SW480 (cell line): Measurements from ENCODE around the gene DAB2IP.
A peak's percentile ranks its signal among the peaks of the same experiment; 100 is the strongest.

Experiments
- DNase-seq: peaks from one replicate; pipeline ENCODE4 v3.0.0-alpha.2; 2016; ENCODE audit warnings: low spot score

DAB2IP gene

GRCh38 chr9:121744687-121745395, 93.4 kb downstream of the DAB2IP start:
- no peak for DNase-seq

DNA sequence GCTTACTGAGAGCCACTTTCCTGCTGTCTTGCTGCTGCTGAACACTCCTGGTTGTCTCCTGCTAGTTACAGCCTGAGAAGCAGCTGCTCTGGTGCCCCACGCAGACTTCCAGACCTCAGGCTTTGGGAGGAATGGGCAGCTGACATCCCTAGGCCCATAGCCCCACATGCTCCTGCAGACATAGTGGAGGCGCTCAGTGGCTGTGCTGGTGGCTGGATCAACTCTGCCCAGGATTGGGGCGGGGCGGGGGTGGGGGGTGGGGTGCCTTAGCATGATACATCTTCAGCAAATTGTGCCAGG, 93.9 kb downstream of the DAB2IP start:
- no peak for DNase-seq

DNA sequence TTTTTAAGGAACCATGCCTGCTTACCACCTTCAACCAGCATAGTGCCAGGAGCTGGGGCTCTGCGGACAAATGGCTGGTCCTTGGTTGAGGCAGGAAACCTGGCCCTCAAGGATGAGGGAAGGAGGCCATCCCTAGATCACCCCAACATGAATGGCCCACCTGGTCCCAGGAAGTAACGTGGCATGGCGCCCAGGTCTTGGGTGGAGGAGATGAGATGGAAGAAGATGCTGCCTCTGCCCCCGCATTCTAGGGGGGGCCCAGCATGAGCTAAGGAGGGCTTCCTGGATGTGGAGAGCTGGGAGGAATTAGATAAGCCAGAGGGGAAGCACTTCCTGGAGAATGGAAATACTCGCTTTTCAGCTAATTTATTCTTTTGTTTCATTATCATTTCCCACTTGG, 95.0 kb downstream of the DAB2IP start:
- no peak for DNase-seq

GRCh38 chr9:121746866-121747265, 95.4 kb downstream of the DAB2IP start:
- no peak for DNase-seq

- DNase-seq, result no peak
Measured at GRCh38 chr9:121748074-121748473, 96.6 kb downstream of the DAB2IP start.

- DNase-seq, result peak; percentile 14
Measured at GRCh38 chr9:121748727-121749423, 97.4 kb downstream of the DAB2IP start.

DNA sequence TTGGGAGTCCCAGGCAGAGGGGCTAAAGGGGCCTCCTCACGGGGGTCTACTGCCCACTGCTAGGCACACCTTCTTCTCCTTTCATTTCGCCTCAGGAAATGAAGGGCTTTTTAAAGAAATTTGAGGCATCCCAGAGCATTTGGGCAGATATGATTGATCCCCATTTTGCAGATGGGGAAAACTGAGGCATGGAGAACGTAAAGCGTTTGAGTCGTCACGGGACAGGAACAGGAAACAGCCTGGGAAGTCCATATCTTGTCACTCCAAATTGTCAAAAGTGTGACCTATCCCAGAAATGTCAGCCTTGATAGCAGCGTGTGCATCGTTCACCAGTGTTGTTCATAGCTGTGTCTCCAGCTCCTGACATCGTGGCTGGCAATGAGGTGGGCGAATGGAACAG, 98.2 kb downstream of the DAB2IP start:
- no peak for DNase-seq

- peak; percentile 22 for DNase-seq
Measured at GRCh38 chr9:121750259-121750714, 98.9 kb downstream of the DAB2IP start.

DNA sequence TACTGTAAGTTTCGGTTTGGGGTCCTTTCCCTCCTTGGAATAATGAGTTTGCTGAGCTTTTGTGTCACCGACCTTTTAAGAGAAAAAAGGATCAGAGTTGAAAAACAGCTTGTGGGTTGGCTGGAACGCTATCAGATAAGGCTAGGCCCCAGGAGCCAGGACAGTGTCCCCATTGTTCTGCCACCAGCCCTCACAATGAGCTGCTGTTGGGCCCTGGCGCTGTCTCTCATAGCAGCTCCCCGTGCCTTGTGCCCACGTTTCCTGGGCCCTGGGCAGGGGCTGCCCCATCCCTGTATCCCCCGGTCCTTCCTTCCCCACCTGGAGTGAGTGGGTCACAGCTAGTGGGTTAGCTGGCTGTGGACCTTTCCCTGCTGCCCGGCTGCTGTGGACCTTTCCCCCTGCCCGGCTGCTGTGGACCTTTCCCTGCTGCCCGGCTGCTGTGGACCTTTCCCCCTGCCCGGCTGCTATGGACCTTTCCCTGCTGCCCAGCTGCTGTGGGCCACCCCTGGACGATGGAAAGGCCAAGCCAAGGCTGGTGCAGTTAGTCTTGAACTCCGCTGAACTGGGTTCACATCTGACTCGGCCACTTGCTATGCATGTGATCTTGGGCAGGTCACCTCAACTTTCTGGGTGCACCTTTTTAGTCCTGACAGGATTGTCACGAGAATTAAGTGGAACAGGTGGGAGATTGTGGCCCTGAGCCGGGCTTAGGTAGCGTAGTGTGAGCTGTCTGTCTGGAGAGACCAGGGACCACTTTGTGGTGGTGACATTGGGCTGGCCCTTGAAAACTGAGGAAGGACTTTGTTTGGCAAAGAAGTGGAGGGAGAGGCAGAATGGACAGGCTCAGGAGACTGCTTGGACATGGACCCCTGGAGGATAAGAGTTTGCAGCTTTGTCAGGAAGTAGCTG, 99.5 kb downstream of the DAB2IP start:
- DNase-seq, result peak; percentile 84

DNA sequence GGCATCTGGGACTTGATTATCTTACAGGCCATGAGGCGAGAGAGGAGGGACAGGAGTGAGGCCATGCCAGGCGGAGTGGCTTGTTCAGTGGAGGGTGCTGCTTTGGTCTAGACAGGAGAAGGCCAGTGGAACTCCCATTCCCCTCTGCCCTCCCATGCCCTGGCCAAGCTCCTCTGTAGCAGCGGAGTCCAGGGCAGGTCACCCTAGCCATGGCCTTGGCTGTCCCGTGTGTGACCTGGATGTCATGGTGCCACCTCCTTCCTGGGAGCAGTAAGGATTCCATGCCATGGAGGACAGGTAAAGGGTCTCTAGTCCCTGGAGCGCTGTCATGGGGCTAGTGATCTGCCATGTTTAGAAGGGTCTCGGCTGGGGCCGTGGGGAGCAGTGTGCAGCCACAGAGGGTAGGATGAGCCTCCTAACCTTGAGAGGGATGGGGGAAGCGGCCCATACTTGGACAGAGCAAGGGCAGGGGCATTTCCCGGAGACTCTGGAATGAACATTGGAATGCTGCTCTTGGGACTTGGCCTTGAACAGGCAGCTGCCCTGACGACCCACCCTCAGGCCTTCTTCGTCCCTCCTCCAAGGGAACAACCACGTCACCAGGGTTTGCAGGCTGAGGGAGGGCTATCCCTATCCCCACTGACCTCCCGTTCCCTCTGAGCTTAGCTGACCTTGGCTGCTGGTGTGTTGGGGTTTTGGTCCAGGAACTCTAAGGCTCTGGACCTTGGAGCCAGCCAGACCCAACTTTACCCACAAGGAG, 100.4 kb downstream of the DAB2IP start:
- no peak for DNase-seq

DNA sequence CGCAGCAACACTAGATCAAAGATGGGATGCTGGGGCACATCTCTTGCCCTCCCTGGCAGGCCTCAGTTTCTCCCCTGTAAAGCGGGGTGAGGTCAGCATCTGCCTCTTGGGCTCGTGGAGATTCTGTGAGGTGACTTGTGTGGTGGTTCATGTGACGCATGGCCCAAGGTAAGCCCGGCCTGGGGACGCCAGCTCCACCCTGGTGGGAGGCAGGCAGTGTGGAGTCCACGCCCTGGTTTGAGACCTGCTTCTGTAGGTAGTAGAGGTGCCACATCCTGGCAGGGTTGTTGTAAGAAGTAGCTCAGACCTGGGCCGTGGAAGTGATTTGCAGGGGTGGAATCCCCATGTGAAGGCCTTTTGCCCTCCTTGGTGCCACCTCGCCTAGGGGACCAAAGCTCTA, 101.5 kb downstream of the DAB2IP start:
- DNase-seq, result no peak

GRCh38 chr9:121753802-121754654, 102.6 kb downstream of the DAB2IP start:
- no peak for DNase-seq

DNA sequence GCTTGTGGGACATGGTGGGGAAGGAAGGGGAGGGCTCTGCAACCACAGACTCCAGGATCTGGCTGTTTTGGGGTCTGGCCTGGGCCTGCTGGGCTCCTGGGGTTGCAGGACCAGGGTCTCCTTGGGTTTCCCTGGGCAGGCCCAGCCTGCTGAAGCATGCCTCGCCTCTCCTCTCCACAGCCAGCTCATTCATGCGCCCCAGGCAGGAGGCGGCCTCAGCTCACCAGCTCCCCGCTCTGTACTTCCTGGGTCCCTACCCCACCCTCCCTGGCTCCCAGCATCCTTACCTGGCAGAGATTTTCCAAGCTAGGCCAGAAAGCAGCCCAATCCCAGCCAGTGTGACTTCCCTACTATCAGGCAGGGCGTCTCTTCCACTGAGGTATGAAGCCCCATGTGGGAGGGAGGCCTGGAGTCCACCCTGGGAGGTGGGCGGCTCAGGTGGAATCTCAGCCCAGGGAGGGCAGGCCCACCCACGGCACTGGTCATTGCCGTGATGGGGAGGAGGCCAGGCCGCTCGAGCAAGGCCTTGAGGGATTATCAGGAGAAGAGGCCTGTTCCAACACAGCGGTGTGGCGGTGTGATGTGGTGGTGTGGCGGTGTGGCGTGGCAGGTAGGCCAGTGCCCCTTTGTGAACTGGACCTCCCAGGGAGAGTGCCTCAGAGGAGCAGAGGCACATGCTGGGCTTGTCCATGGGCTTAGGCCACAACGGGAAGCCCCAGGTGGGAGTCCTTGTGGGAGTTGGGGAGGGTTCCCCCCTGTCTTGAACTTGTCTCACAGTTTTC, 103.4 kb downstream of the DAB2IP start:
- no peak for DNase-seq

DNA sequence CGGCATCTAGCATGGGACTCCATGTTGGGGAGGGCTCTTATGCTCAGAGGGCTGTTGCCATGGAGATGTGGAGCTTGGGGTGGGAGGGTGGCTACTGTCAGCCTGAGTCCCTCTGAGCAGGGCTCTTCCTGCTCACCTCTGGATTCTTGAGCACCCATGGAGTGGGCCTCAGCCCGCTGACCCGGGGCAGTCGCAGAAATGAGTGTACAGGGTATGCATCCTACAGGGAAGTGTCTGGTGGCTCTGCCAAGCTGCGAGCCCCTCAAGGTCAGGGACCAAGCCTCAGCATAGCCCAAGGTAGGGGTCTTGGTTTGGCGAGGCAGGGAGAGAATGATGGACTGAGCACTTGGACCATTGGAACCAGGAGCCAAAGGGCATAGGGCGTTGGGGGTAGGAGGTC, 104.1 kb downstream of the DAB2IP start:
- no peak for DNase-seq

DNA sequence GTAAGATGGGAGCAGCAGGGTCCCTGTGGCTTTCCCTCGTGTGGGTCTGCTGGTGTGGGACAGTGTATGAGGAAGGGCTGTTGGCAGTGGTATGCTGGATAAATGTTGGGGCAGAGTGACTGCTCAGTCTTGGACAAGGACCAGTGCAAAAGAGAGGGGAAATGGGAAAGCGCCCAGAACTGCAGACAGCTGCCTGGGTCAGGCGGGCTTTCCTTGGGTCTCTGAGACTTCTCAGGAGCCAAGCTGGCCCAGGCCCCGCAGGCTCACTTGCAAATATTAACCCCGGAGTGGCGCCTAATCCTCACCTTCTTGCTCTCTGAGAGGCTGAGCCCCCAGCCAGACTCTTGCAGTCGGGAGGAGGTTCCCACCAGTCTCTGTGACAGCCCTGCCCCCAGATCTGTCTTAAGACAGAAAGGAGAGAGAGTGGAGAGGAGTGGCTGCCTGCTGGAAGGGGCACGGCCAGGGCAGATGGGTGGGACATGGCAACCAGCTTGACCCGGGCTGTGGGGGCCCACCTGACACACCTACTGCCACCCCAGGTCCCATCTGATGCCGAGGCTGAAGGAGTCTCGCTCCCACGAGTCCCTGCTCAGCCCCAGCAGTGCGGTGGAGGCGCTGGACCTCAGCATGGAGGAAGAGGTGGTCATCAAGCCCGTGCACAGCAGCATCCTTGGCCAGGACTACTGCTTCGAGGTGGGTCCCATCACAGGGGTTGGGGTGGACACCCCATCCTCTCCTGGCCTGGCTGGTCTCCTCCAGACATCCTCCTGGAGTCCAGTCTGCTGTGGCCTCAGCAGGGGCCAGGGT, 105.2 kb downstream of the DAB2IP start:
- no peak for DNase-seq

GRCh38 chr9:121757281-121757585, 105.8 kb downstream of the DAB2IP start:
- DNase-seq, result no peak

DNA sequence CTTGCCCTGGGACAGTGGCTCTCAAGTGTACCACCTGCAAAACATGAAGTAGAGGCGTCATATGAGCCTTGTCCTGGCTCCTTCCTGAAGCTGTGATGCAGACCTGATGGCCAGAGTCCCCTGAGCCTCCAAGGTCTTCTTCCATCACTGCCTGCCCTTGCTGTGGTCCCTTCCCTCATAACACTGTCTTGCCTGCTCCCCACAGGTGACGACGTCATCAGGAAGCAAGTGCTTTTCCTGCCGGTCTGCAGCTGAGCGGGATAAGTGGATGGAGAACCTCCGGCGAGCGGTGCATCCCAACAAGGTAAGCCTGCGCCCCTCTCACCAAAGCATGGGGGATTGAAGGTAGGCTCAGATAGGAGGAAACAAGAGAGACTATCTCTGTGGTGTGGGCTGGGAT, 107.3 kb downstream of the DAB2IP start:
- DNase-seq, result no peak

DNA sequence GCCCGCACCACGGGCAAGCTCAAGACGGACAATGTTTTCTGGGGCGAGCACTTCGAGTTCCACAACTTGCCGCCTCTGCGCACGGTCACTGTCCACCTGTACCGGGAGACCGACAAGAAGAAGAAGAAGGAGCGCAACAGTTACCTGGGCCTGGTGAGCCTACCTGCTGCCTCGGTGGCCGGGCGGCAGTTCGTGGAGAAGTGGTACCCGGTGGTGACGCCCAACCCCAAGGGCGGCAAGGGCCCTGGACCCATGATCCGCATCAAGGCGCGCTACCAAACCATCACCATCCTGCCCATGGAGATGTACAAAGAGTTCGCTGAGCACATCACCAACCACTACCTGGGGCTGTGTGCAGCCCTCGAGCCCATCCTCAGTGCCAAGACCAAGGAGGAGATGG, 108.6 kb downstream of the DAB2IP start:
- no peak for DNase-seq

DNA sequence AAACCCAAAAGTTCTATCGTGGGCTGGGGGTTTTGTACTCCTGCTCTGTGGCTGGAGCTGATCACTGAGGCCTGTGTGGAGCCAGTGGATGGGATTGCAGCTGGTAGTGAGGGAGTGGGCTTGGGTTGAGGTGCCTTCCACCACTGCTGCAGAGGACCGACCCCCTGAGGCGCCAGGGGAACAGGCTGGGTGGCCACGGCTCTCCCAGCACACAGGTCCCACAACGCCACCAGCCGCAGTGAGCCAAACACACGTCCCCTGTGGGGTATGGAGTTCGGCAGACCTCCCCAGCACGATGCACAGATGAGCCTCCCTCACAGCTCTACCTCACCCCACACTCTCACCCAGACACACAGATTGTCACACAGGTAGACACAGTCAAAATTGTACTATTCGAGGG, 109.1 kb downstream of the DAB2IP start:
- no peak for DNase-seq

DNA sequence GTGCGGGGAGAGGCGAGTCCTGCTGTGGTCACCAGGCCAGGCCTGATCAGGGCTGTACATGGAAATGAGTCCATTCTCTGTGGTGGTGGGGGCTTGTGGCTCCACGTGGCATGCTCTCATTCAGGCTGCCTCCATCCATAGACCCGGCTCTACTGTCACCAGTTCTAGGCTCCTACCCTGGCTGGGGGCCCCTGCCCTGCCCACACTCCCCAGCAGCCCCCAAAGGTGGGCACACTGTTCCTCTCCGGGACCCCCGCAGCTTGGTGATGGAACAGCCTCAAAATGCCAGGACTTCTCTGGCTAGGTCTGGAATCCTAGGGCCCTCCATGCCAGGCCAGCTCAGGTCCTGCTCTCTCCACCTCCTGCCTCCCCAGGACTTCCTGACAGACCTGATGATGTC, 111.7 kb downstream of the DAB2IP start:
- DNase-seq, result no peak
